HG03025 (cell line): Measurements from ENCODE around the gene PBX4.

ENCODE experiments used
- ATAC-seq: cut with Tn5 transposase; IDR thresholded peaks from one replicate; pipeline ENCODE4 v1.9.1; 2021; ENCODE audit warnings: mild to moderate bottlenecking, moderate library complexity; ENCODE audit not compliant: unreplicated experiment, low FRiP score

Gene PBX4

GRCh38 chr19:19559931-19560330 lies 58.6 kb downstream of the PBX4 start:
- ATAC-seq = no peak

GRCh38 chr19:19558636-19559035 lies 59.9 kb downstream of the PBX4 start:
- ATAC-seq = no peak

- no peak for ATAC-seq
These were observed 60.4 kb downstream of the PBX4 start for GRCh38 chr19:19558055-19558454.

GRCh38 chr19:19554074-19555023 lies 64.1 kb downstream of the PBX4 start:
- no peak for ATAC-seq

DNA sequence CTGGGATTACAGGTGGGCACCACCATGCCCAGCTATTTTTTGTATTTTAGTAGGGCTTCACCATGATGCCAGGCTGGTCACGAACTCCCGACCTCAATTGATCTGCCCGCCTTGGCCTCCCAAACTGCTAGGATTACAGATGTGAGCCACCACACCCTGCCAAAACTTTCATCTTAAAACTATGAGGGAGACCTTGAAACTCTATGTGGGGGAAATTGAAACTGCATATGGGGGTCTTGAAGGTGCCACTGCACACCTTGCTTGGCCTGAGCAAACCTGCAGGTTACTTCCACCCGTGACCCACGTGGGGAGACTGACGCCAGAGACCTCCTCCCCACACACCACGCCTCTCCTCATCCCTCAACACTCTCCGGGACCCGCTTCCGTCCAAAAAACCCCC lies 64.8 kb downstream of the PBX4 start:
- ATAC-seq = no peak

- ATAC-seq = no peak
These were observed 65.7 kb downstream of the PBX4 start for GRCh38 chr19:19552798-19553197.

GRCh38 chr19:19551853-19552192 lies 66.7 kb downstream of the PBX4 start:
- no peak for ATAC-seq

- no peak for ATAC-seq
These were observed 67.3 kb downstream of the PBX4 start for GRCh38 chr19:19550972-19551852.

DNA sequence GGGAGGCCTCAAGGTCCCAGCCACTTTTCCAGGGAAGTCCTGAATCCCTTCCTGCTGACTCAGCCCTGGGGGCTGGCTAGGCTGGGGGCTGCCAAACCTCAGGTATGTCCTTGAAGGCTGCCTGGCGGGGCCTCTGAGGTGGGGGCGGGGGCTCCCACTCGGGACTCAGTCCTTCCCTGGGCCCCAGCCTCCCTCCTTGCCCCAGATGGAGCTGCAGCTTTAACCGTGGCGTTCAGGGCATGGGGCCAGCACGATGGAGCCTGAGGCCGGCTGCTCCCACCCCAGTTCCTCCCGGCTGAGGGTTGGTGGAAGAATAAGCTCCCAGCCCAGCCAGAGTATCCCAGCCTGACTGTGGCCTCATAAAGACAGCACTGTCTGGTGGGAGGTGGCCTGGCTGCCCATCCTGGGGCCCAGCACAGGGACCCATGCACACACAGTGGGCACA lies 68.0 kb downstream of the PBX4 start:
- no peak for ATAC-seq

DNA sequence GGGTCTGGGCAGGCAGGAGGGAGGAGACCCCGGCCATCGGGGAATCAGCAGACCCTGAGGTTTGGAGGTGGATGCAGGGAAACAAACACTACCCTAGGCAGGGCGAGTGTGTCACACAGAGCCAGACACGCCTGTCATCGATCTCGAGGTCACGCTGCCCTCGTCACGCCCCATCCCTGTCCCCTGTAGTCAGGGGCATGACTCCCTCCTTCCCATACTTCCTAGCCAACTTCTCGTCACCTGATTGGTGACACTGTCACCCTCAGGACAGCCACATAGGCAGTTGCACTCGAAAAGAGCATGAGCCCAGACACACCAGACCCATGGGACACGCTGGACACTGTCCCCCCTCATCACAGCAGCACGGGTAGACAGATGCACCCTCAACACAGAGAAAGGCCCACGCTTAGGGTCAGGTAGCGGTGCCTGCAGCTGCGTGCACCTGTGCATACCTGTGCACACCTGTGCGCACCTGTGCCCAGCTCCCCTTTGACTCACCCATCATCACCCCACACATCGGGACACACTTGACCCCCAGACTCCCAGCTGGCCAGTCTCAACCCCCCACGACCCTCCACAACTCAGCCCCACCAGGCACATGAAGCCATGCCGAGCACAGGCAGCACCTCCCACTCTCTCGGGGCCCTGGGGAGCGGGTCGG lies 68.6 kb downstream of the PBX4 start:
- no peak for ATAC-seq

DNA sequence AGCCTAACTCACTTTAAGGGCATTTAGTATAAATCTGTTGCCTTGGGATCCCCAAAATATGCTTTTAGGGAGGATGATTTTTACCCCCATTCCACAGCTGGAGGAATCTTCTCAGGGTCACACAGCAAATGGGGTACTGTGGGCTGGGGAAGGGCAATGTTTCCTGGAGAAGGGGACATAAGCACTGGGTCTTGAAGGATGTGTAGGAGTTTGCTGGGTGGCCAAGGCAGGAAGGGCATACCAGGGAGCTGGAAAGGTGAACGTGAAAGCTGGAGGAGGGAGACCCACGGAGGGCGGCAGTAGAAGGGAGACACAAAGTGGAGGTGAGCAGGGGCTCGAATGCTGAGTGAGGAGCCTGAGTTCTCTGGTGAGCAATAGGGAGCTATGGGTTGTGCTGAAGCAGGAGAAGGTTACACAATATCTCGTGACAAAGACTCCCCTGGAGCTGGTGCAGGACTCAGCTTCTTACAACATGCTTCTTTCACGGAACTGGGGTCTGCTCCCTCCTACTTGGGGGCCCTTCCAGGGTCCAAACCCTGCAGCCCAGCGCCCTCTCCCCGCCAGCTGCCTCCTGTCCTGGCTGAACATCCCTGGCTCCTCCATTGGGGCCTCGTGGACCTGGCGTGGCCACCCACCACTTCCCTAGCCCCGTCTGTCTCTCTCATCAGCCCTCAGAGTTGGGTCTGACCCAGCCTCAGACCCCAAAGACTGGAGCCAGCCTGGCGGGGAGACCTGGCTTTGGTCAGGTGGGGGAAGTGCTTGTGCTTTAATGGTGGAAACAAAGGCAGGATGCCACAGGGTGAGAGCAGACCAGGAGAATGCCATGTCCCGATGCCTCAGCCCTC lies 69.3 kb downstream of the PBX4 start:
- no peak for ATAC-seq

- no peak for ATAC-seq
These were observed 70.7 kb downstream of the PBX4 start for GRCh38 chr19:19547674-19548336.

DNA sequence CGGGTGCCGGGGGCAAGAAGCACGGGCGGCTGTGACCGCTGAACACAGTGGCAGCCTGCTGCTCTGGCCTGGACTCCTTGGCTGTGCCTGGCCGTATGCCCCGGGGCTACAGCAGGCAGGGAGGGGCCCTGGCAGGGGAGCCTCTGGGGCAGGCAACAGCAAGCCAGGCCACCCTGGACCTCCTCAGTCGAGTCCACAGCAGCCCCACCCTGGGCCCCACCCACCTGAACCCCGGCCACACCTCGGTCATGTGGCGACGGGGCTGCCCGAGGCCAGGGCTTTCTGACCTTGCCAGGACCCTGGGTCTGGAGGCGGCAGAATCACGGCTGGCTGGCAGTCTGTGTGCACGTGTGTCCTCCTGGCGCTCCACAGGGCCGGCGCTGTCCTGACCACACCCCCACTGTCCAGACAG lies 71.7 kb downstream of the PBX4 start:
- no peak for ATAC-seq

- ATAC-seq = no peak
These were observed 72.8 kb downstream of the PBX4 start for GRCh38 chr19:19545707-19546106.

DNA sequence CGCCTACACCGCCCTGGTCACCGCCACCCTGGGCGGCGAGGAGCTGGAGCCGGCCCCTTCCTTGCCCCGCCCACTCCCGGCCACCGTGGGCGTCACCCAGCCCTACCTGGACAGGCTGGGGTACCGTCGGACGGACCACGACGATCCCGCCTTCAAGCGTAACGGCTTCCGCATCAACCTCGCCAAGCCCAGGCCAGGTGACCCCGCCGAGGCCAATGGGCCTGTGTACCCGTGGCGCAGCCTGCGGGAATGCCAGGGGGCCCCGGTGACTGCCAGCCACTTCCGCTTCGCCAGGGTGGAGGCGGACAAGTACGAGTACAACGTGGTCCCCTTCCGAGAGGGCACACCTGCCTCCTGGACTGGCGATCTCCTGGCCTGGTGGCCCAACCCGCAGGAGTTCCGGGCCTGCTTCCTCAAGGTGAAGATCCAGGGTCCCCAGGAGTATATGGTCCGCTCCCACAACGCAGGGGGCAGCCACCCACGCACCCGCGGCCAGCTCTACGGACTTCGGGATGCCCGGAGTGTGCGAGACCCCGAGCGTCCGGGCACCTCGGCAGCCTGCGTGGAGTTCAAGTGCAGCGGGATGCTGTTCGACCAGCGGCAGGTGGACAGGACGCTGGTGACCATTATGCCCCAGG lies 73.4 kb downstream of the PBX4 start:
- ATAC-seq = no peak

DNA sequence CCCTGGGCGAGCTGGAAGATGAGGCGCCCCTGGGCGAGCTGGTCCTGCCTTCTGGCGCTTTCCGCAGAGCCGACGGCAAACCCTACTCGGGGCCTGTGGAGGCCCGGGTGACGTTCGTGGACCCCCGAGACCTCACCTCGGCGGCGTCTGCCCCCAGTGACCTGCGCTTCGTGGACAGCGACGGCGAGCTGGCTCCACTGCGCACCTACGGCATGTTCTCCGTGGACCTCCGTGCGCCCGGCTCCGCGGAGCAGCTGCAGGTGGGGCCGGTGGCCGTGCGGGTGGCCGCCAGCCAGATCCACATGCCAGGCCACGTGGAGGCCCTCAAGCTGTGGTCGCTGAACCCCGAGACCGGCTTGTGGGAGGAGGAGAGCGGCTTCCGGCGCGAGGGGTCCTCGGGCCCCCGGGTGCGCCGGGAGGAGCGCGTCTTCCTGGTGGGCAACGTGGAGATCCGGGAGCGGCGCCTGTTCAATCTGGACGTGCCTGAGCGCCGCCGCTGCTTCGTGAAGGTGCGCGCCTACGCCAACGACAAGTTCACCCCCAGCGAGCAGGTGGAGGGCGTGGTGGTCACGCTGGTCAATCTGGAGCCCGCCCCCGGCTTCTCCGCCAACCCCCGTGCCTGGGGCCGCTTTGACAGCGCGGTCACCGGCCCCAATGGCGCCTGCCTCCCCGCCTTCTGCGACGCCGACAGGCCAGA lies 74.1 kb downstream of the PBX4 start:
- ATAC-seq = no peak

DNA sequence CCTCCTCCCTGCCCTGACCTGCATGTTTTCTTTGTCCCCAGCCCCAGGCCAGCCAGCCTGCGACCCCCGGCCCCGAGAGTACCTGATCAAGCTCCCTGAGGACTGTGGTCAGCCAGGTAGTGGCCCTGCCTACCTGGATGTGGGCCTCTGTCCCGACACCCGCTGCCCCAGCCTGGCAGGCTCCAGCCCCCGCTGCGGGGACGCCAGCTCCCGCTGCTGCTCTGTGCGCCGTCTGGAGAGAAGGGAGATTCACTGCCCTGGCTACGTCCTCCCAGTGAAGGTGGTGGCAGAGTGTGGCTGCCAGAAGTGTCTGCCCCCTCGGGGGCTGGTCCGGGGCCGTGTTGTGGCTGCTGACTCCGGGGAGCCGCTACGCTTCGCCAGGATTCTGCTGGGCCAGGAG lies 74.8 kb downstream of the PBX4 start:
- ATAC-seq = no peak

DNA sequence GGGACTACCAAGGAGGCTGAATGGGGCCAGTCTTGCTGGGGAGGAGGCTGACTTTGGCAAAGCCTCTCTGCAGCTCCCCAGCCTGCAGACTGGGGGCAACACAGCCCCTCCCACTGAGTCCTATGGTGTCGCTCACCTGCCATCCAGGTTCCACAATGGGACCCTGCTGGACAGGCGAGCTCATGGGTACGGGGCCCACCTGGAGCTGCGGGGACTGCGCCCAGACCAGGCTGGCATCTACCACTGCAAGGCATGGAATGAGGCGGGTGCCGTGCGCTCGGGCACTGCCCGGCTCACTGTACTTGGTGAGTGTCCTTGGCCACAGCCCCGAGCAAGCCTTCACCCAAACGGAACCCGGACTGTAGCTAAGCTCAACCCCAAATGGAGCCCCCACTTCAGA lies 75.4 kb downstream of the PBX4 start:
- no peak for ATAC-seq
